HEK293T (cell line): ENCODE data around the gene PDXP.

Experiments used
- CTCF ChIA-PET: fragments of 350-600 bp; formaldehyde crosslinking; extraction: SDS; loops from one replicate; lab custom pipeline; 2021; ENCODE audit warnings: antibody characterized with exemption, inconsistent platforms; lab: Yijun Ruan, JAX
- POLR2A ChIA-PET: fragments of 350-600 bp; formaldehyde crosslinking; extraction: SDS; loops from one replicate; lab custom pipeline; 2020; ENCODE audit warnings: antibody characterized with exemption, inconsistent platforms; lab: Yijun Ruan, JAX
- DNase-seq: peaks from one replicate; pipeline ENCODE4 v3.0.0; 2012; ENCODE audit warnings: mixed read lengths; ENCODE audit errors: extremely low spot score
- ARNT ChIP-seq: fragments of 450-650 bp; IDR thresholded peaks from 2 replicates; pipeline ENCODE4 v1.6.1; 2017; ENCODE audit warnings: mild to moderate bottlenecking
- BHLHE40 ChIP-seq: fragments of 450-650 bp; IDR thresholded peaks from 2 replicates; pipeline ENCODE4 v1.6.1; 2016; ENCODE audit warnings: mild to moderate bottlenecking, moderate library complexity, borderline replicate concordance
- CTBP1 ChIP-seq: fragments of 450-650 bp; IDR thresholded peaks from 2 replicates; pipeline ENCODE4 v1.6.1; 2016; ENCODE audit warnings: borderline replicate concordance
- ELF4 ChIP-seq: fragments of 450-650 bp; IDR thresholded peaks from 2 replicates; pipeline ENCODE4 v1.6.1; 2017; ENCODE audit warnings: antibody characterized with exemption
- FOXA1 ChIP-seq: fragments of 450-650 bp; IDR thresholded peaks from 2 replicates; pipeline ENCODE4 v1.6.1; 2016; ENCODE audit warnings: mild to moderate bottlenecking
- FOXK2 ChIP-seq: fragments of 450-650 bp; IDR thresholded peaks from 2 replicates; pipeline ENCODE4 v1.6.1; 2016; ENCODE audit warnings: mild to moderate bottlenecking
- FOXM1 ChIP-seq: fragments of 450-650 bp; IDR thresholded peaks from 2 replicates; pipeline ENCODE4 v1.6.1; 2017; ENCODE audit warnings: mild to moderate bottlenecking, borderline replicate concordance
- HDGF ChIP-seq: fragments of 450-650 bp; IDR thresholded peaks from 2 replicates; pipeline ENCODE4 v1.6.1; 2017; ENCODE audit warnings: antibody characterized with exemption, borderline replicate concordance
- L3MBTL2 ChIP-seq: fragments of 450-650 bp; conservative IDR thresholded peaks from 2 replicates; pipeline ENCODE4 v1.6.1; 2016; ENCODE audit warnings: mild to moderate bottlenecking
- LEF1 ChIP-seq: fragments of 450-650 bp; IDR thresholded peaks from 2 replicates; pipeline ENCODE4 v1.6.1; 2017; ENCODE audit warnings: mild to moderate bottlenecking, borderline replicate concordance
- NFRKB ChIP-seq: fragments of 450-650 bp; IDR thresholded peaks from 2 replicates; pipeline ENCODE4 v1.6.1; 2016; ENCODE audit warnings: mild to moderate bottlenecking, moderate library complexity
- SP1 ChIP-seq: fragments of 450-650 bp; IDR thresholded peaks from 2 replicates; pipeline ENCODE4 v1.6.1; 2017
- SUZ12 ChIP-seq: fragments of 450-650 bp; IDR thresholded peaks from 2 replicates; pipeline ENCODE4 v1.6.1; 2016; ENCODE audit warnings: mild to moderate bottlenecking
- TARDBP ChIP-seq: fragments of 450-650 bp; IDR thresholded peaks from 2 replicates; pipeline ENCODE4 v1.6.1; 2016
- ZNF384 ChIP-seq: fragments of 450-650 bp; IDR thresholded peaks from 2 replicates; pipeline ENCODE4 v1.6.1; 2016
- TF ChIP-seq, protein P1 (sequence below): fragments of 450-650 bp; IDR thresholded peaks from 2 replicates; pipeline ENCODE4 v1.6.1; 2016

PDXP gene

DNA sequence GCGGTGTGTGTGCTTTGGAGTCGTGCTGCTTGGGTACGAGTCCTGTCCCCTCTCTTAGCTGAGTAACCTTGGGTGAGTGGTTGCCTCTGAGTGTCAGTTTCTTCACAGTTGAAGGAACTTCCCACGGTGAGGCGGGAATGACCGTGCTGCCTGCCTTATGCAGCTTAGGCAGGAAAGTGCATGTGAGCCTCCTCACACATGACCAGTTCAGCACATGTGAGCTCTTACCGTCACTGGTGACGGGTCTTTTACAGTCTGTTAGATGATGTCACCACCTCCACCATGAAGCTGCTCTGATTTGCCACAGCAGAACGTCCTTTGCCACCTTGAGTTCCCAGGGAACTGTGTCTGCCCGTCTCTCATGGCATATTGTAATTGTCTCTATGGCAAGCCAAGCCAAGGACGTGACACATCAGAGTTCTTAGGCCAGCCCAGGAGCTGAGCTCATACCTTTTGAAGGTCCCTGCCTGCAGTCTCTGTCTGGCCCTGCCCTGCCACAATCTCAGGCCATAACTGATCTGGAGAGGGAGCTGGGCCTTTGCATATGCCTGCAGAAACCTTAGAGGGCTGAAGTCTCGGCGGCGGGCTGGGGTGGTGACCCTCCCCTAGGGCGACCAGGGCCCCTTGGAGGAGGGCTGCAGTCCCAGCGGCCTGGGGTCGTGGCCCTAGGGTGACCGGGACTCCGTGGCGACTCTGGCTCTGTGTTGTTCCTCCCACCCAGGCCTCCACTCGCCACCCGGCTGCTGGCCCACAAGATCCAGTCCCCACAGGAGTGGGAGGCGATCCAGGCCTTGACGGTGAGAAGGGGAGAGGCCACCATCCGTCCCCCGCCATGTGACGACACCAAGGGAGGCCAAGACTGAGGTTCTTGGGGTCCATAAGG, 42.1 kb upstream of the PDXP start:
- no peak for DNase-seq
- TF ChIP-seq FOXA1 = no peak
- TF ChIP-seq CTBP1 = no peak
- TF ChIP-seq FOXM1 = no peak
- TF ChIP-seq SUZ12 = no peak
- TF ChIP-seq ZNF384 = no peak
- TF ChIP-seq ARNT = no peak
- TF ChIP-seq, protein P1, sequence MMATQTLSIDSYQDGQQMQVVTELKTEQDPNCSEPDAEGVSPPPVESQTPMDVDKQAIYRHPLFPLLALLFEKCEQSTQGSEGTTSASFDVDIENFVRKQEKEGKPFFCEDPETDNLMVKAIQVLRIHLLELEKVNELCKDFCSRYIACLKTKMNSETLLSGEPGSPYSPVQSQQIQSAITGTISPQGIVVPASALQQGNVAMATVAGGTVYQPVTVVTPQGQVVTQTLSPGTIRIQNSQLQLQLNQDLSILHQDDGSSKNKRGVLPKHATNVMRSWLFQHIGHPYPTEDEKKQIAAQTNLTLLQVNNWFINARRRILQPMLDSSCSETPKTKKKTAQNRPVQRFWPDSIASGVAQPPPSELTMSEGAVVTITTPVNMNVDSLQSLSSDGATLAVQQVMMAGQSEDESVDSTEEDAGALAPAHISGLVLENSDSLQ = no peak
- TF ChIP-seq SP1 = no peak
- no peak for TF ChIP-seq LEF1
- no peak for TF ChIP-seq ELF4
- no peak for TF ChIP-seq HDGF
- no peak for TF ChIP-seq L3MBTL2
- ChIA-PET POLR2A (no interaction called here), CTCF (interaction anchor here (0.7 to 1.2 kb wide), 2 partner anchors 9 to 65 kb away, joined by 3 to 4 read pairs; no protein-coding TSS in a partner anchor)

- TF ChIP-seq SP1 (no peak), LEF1 (no peak), HDGF (no peak), ELF4 (no peak), FOXK2 (no peak)
- DNase-seq = no peak
- ChIA-PET CTCF (no interaction called here), POLR2A (interaction anchor here (1.0 kb wide), 1 partner anchor 41 kb away, joined by 3 read pairs; the partner anchor contains the start of gene PDXP)
Measured at GRCh38 chr22:37617431-37617830, 41.1 kb upstream of the PDXP start.

GRCh38 chr22:37618072-37618656, 40.4 kb upstream of the PDXP start:
- ChIA-PET POLR2A (interaction anchor here (1.0 to 1.7 kb wide), 2 partner anchors 25 to 40 kb away, joined by 3 read pairs; partner anchors contain the start of gene PDXP), CTCF (no interaction called here)
- DNase-seq = no peak
- TF ChIP-seq ZNF384 (no peak), TARDBP (no peak), CTBP1 (no peak), FOXA1 (no peak), LEF1 (no peak), NFRKB (no peak), HDGF (no peak), FOXK2 (no peak), SP1 (no peak), FOXM1 (no peak), ELF4 (no peak), BHLHE40 (no peak), ARNT (no peak), SUZ12 (no peak), L3MBTL2 (no peak)
- TF ChIP-seq, protein P1 = no peak

DNA sequence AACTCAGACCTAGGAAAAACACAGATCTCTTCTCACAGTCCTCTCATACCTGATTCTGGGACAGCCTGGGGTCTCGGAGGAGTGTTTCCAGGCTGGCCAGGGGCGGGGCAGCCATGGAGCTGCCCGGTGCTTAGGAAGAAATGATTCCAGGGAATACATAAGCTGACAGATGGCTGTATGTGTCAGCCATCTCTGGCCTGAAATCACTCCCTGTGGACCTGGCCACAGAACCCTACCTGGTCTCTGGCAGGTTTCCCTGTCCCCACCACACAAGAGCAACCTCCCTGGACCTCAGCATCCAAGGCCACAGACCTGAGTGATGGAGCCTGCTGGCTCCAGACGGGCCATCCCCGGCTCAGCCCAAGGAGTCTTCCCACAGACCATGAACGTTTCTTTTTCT, 39.8 kb upstream of the PDXP start:
- ChIA-PET POLR2A (interaction anchor here (1.7 kb wide), 1 partner anchor 24 kb away, joined by 3 read pairs; no protein-coding TSS in a partner anchor), CTCF (no interaction called here)
- DNase-seq = no peak
- TF ChIP-seq FOXM1 = no peak
- no peak for TF ChIP-seq SP1
- no peak for TF ChIP-seq BHLHE40
- TF ChIP-seq ZNF384 = no peak
- TF ChIP-seq HDGF = no peak
- no peak for TF ChIP-seq FOXA1
- TF ChIP-seq FOXK2 = no peak
- TF ChIP-seq TARDBP = no peak
- no peak for TF ChIP-seq SUZ12
- TF ChIP-seq ELF4 = no peak
- no peak for TF ChIP-seq ARNT
- TF ChIP-seq LEF1 = no peak
- no peak for TF ChIP-seq L3MBTL2

DNA sequence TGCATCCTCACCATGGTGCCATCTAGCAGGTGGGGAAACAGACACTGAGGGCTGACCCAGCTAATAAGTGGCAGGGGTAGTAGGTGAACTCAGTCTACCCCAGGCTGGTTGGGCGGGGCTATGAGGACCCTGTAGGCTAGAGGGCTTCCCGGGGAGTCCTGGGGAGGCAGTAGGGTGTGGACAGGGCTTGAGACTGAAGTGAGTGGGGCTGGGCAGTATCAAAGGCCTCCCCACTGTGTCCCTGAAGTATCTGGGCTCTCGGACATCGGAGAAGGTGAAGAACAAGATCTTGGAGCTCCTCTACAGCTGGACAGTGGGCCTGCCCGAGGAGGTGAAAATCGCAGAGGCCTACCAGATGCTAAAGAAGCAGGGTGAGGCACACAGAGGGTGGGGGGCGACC, 38.5 kb upstream of the PDXP start:
- DNase-seq = no peak
- TF ChIP-seq NFRKB = no peak
- TF ChIP-seq CTBP1 = no peak
- TF ChIP-seq, protein P1 = no peak
- no peak for TF ChIP-seq SUZ12
- TF ChIP-seq SP1 = no peak
- TF ChIP-seq FOXM1 = no peak
- TF ChIP-seq TARDBP = no peak
- no peak for TF ChIP-seq ARNT
- no peak for TF ChIP-seq L3MBTL2
- TF ChIP-seq ELF4 = no peak
- no peak for TF ChIP-seq FOXA1
- no peak for TF ChIP-seq FOXK2
- TF ChIP-seq HDGF = no peak
- TF ChIP-seq BHLHE40 = no peak
- no peak for TF ChIP-seq ZNF384
- no peak for TF ChIP-seq LEF1
- ChIA-PET POLR2A (interaction anchor here (0.6 to 1.7 kb wide), 3 partner anchors 12 to 38 kb away, joined by 3 to 5 read pairs (median 3); partner anchors contain the start of gene PDXP), CTCF (interaction anchor here (1.3 kb wide), 1 partner anchor 12 kb away, joined by 6 read pairs; the partner anchor contains the start of gene GGA1)
